ENCODE results near the gene DDX17. TPM values are rescaled to one million over a fixed set of nuclear protein-coding genes. Genes with fewer than 3 reads are reported as not detected.

Gene DDX17
- polyA plus RNA-seq, 1 donor (not counting 4 experiments of a cell fraction or from before 2014, with no cell fraction given), result 270 TPM

DNA sequence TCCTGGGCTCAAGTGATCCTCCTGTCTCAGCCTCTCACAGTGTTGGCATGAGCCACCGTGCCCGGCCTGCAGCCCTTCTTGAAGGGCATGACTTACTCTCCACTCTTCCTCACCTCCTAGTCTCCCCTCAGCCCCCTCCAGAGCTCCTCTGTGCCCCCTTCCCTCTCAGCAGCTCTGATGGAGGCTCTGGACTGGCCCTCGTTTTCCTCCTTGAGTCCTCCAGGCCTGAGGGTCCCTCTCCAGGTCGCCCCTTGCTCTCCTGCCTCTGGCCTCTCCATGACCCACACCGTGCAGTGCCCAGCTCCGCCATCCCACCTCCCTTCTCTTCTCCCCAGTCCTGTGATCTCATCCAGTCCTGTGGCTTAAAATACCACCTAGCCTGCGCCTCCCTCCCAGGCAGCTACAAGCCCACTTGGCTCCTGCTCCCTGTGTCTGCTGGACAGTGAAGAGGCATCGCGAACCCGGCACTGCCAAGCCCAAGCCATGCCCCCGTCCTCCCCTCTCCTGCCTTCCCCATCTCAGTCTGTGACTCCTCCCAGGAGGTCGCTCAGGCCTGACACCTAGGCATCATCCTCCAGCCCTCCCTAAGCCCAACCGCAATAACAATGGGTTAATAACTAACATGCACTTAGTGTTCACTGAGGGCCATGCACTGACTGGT is 63.0 kb downstream of the DDX17 start:
- FAIRE-seq (no peak), DNase-seq (ENCODE audit: low read depth, low spot score) (no peak)
- Histone ChIP-seq H3K79me2 (ENCODE audit: control insufficient read depth, insufficient read depth, low read length) (no peaks in the 10 kb centered on the region), H3K27me3 (ENCODE audit: control insufficient read depth, extremely low read depth, insufficient read depth, low read length) (peaks cover 14% of the 10 kb centered on the region), H2AFZ (ENCODE audit: control insufficient read depth, low read length) (no peak overlapping the region), H4K20me1 (ENCODE audit: control insufficient read depth, extremely low read depth, insufficient read depth, low read length) (no peaks in the 10 kb centered on the region), H3K9me3 (ENCODE audit: control insufficient read depth, low read depth, low read length) (no peaks in the 10 kb centered on the region), H3K4me3 (ENCODE audit: control insufficient read depth in 2 of 3, extremely low read depth in 1 of 3, insufficient read depth in 2 of 3, low read depth in 1 of 3, low read length in 3 of 3) (no peak overlapping the region), H3K9me1 (ENCODE audit: control insufficient read depth, extremely low read depth, insufficient read depth, low read length) (no peaks in the 10 kb centered on the region), H3K9ac (ENCODE audit: control insufficient read depth, extremely low read depth, insufficient read depth, low read length) (no peak overlapping the region), H3K4me1 (ENCODE audit: control insufficient read depth, extremely low read depth, insufficient read depth, low read length) (peaks cover 6% of the 10 kb centered on the region), H3K27ac (ENCODE audit: control insufficient read depth, insufficient read depth, low read length) (no peak overlapping the region), H3K4me2 (ENCODE audit: control insufficient read depth, extremely low read depth, insufficient read depth, low read depth, low read length) (no peak overlapping the region), H3K36me3 (ENCODE audit: control insufficient read depth in 2 of 2, extremely low read depth in 1 of 2, insufficient read depth in 2 of 2, low read length in 2 of 2) (no peaks in the 10 kb centered on the region)
- dilution Hi-C loops (cut with MboI; ENCODE audit: extremely low pct_ligation_motif_present, low sequenced_read_pairs), result no loop called here
- TF ChIP-seq EZH2 (IDR thresholded peaks at IDR 0.05; ENCODE audit: low read length), result no peak
- TF ChIP-seq, protein P1, sequence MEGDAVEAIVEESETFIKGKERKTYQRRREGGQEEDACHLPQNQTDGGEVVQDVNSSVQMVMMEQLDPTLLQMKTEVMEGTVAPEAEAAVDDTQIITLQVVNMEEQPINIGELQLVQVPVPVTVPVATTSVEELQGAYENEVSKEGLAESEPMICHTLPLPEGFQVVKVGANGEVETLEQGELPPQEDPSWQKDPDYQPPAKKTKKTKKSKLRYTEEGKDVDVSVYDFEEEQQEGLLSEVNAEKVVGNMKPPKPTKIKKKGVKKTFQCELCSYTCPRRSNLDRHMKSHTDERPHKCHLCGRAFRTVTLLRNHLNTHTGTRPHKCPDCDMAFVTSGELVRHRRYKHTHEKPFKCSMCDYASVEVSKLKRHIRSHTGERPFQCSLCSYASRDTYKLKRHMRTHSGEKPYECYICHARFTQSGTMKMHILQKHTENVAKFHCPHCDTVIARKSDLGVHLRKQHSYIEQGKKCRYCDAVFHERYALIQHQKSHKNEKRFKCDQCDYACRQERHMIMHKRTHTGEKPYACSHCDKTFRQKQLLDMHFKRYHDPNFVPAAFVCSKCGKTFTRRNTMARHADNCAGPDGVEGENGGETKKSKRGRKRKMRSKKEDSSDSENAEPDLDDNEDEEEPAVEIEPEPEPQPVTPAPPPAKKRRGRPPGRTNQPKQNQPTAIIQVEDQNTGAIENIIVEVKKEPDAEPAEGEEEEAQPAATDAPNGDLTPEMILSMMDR (optimal IDR thresholded peaks at IDR 0.05 in 1 of 3, IDR thresholded peaks at IDR 0.05 in 1 of 3, conservative IDR thresholded peaks at IDR 0.05 in 1 of 3; ENCODE audit: extremely low read depth in 1 of 3, insufficient read depth in 2 of 3, low read length in 3 of 3), result no peak

DNA sequence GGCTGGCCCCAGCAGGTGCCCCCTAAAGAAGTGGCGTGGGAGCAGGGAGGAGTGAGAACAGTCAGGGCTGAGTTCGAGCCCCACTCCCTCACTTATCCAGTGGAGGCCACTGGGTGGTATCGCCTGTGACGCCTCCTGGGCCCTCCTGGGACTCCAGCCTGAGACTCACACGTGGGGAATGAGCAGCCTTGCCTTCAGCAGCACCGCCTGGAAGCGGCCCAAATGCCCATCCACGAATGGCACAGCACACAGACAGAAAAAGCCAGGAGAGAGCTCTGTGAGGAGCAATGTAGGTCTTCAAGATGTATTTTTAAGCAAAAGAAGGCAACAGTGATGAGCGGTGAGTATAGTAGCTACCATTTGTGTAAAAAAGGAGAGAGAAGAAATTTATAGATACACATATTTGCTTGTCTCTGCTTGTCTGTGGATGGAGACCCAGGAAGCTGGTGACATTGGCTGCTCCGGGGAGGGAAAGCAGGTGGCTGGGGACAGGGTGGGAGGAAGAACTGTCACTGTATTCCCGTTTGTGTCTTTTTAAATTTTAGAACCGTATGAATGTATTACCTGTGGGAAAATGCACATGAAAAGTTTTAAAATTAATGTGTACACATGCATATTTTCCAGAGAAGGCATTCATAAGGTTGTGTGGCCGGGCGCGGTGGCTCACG is 64.4 kb downstream of the DDX17 start:
- Histone ChIP-seq H3K9me1 (ENCODE audit: control insufficient read depth, extremely low read depth, insufficient read depth, low read length) (no peaks in the 10 kb centered on the region), H3K4me3 (ENCODE audit: control insufficient read depth in 2 of 3, extremely low read depth in 1 of 3, insufficient read depth in 2 of 3, low read depth in 1 of 3, low read length in 3 of 3) (no peak overlapping the region), H3K27ac (ENCODE audit: control insufficient read depth, insufficient read depth, low read length) (no peak overlapping the region), H3K4me1 (ENCODE audit: control insufficient read depth, extremely low read depth, insufficient read depth, low read length) (peaks cover 6% of the 10 kb centered on the region), H3K79me2 (ENCODE audit: control insufficient read depth, insufficient read depth, low read length) (no peaks in the 10 kb centered on the region), H3K9me3 (ENCODE audit: control insufficient read depth, low read depth, low read length) (no peaks in the 10 kb centered on the region), H3K9ac (ENCODE audit: control insufficient read depth, extremely low read depth, insufficient read depth, low read length) (no peak overlapping the region), H4K20me1 (ENCODE audit: control insufficient read depth, extremely low read depth, insufficient read depth, low read length) (no peaks in the 10 kb centered on the region), H2AFZ (ENCODE audit: control insufficient read depth, low read length) (no peak overlapping the region), H3K27me3 (ENCODE audit: control insufficient read depth, extremely low read depth, insufficient read depth, low read length) (peaks cover 14% of the 10 kb centered on the region), H3K36me3 (ENCODE audit: control insufficient read depth in 2 of 2, extremely low read depth in 1 of 2, insufficient read depth in 2 of 2, low read length in 2 of 2) (no peaks in the 10 kb centered on the region), H3K4me2 (ENCODE audit: control insufficient read depth, extremely low read depth, insufficient read depth, low read depth, low read length) (no peak overlapping the region)
- DNase-seq (ENCODE audit: low read depth, low spot score) (no peak), FAIRE-seq (no peak)
- dilution Hi-C loops (cut with MboI; ENCODE audit: extremely low pct_ligation_motif_present, low sequenced_read_pairs), result no loop called here
- TF ChIP-seq, protein P1 (optimal IDR thresholded peaks at IDR 0.05 in 1 of 3, IDR thresholded peaks at IDR 0.05 in 1 of 3, conservative IDR thresholded peaks at IDR 0.05 in 1 of 3; ENCODE audit: extremely low read depth in 1 of 3, insufficient read depth in 2 of 3, low read length in 3 of 3), result no peak
- TF ChIP-seq EZH2 (IDR thresholded peaks at IDR 0.05; ENCODE audit: low read length), result no peak

All from keratinocyte (primary cell).